ENCODE data around the gene ELF4.

ELF4 gene

DNA sequence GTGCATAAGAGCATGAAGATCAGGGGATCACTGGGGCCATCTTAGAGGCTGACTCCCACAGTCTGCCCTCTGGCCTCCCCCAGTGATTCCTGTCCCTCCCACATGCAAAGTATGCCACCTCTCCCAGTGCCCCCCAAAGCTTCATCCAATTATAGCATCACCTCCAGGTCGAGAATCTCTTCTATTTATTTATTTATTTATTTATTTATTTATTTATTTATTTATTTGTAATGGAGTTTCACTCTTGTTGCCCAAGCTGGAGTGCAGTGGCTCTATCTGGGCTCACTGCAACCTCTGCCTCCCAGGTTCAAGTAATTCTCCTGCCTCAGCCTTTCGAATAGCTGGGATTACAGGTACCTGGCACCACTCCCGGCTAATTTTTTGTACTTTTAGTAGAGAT, 77.7 kb downstream of the ELF4 start:
- DNase-seq, result no peak

DNA sequence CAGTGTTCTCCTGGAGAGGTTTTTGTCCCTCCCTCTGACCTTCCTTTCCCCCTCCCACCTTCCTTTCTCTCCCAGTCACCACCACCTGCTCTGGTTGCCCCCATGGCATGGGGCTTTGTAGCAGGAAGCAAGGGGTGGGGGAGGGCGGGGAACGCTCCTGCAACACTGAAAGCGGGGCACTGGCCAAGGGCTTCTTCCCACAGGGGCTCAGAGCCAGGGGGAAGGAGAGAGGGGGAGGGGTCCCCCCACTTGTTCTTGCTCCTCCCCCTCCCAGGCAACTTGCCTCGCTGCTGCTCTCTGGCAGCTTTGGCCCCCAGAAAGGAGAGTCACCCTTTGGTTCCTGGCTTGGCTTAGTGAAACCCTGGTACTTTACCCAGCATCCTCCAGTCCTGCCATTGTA, 79.5 kb downstream of the ELF4 start:
- DNase-seq, result no peak

DNA sequence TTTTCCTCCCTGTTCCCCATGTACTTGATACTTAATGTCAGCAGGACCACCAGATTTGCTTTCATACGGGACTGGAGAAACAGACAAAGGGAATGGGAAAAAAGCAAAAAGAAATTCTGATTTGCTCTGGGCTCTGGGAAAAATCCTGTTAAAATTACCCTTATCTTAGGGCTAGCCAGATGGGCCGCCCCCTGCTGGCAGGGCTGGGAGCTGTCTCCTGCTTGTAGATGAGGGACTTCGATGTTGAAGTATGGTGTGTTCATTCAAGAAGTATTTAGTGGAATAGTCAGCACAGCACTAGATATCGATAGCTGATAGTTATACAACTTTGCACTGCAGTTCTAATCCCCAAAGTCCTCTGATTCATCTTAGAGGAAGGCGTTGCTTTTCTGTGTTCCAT, 82.1 kb downstream of the ELF4 start:
- no peak for DNase-seq

DNA sequence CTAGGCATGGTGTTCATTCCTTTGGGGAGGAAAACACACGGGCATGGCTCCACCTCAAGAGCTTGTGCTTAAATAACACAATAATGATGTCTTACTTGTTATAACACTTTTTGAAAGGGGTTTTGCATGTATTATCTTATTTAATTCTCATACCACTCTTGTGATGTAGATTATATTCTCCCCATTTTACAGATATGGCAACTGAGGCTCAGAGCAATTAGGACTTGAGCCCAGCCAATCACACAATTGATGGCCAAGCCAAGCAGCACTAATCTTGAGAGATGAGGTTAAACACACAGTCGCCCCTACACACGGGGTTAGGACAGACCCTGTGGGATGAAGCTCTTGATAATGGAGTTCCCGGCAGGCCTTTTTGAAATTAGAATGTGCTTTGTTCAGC, 82.7 kb downstream of the ELF4 start:
- no peak for DNase-seq

DNA sequence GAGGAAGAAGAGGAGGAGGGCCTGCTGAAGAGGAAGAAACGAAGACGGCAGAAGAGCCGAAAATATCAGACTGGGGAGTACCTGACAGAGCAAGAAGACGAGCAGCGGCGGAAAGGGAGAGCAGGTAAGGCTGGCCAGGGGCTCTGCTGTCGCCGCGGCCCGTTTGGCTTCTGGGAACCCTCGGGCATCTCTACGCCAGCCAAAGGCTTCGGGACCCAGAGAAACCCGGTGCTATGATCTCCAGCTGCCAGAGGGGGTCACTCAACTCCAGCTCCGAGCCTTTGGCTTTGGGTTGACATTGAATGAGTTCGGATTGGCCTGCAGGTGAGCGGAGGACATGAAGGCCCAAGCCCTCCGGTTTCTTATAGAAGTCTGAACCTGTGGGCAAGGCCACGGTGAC, 85.0 kb downstream of the ELF4 start:
- no peak for DNase-seq

DNA sequence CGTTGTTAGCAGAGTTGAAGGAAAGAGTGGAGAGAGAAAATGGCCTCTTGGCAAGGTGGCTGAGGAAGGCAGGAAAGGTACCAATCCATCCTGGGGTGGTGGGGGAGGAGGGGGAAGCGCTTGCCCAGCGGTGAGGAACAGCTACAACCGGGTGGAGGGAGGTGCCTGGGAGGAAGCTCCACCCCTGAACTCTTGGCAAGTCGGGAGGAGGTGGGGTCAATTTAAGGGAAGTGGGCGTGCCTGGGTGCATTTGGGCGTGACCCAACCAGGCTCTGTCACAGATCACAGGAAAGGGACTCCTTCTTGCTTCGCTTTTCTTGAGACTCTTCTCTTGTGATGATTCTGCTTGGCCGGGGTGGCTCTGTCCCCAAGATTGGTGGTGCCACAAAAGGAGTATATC, 86.2 kb downstream of the ELF4 start:
- DNase-seq, result peak; percentile 3

DNA sequence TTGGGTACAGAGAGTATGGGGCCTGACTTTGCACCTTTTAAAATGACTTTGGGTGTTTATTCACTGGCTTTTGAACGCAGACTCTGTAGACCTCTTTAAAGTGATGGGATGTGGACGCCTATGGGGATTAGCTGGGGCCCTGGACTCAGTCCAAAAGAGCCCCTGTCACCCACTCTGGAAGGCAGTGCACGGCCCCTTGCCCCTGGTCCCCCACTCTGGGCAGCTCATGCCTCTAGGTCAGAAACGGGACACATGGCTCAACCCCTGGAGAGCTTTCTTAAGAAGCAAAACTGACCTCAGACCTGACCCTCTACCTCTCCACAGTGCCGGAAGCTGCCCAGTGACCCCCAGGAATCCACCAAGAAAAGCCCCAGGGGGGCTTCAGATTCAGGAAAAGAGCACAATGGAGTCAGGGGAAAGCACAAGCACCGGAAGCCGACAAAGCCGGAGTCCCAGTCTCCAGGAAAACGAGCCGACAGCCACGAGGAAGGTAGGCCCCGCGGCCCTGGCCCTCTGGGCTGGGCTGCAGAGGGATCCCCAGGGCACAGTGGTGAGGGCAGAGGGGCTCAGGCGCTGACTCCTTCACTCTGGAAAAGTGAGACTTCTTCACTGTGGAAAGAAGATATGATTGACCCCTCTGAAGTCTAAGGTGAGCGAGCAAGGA, 89.5 kb downstream of the ELF4 start:
- no peak for DNase-seq

DNA sequence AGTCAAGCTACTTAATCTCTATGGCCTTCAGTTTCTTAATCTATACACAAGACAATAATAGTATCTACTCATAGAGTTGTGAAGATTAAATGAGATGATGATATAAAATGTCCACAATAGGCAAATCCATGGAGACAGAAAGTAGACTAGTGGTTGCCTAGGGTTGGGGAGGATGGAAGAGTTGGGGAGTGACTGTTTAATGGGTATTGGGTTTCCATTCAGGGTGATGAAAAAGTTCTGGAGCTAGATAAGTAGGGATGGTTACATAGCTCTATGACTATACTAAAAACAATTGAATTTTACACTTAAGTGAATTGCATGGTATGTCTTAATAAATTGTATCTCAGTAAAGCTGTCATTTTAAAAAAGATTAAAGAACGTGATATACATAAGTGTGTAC, 92.2 kb downstream of the ELF4 start:
- DNase-seq, result no peak

DNA sequence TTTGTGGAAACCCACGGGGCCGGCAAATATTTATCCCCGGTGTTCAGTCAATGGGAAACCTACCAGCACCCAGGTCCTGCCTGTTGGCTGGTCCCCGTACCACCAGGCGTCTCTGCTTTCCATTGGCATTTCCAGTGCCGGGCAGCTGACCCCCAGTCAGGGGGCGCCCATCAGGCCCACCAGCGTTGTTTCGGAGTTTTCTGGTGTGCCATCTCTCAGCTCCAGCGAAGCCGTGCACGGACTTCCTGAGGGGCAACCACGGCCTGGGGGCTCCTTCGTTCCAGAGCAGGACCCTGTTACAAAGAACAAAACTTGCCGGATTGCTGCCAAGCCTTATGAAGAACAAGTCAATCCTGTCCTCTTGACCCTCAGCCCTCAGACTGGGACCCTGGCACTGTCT, 95.1 kb downstream of the ELF4 start:
- no peak for DNase-seq

Measured in cortex of kidney (tissue), 1 donor.